ENCODE measurements around the gene U2SURP.
"Not testable (repeated sequence)": the region's sequence is repeated elsewhere in the genome, so short reads cannot be mapped to it uniquely, and the experiment has no call there.

Gene U2SURP

GRCh38 chr3:142976621-142977398 lies 24.6 kb upstream of the U2SURP start:
- DNase-seq (ENCODE audit: low read depth in 2 of 2) = no peak

DNA sequence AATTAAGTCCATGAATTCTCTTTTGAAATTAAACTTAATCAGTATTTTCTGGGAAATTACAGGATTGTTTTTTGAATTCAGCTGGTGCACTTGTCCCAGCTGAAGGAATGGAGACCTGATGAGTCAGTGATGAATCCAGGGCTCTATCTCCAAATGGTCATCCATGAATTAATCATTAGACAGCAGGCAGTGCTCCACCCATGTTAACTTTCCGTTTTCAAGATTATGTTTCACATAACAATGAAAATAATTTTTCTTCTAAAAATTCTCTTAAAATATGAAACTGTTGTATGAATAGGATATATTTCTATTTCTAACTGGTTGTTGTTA lies 24.0 kb upstream of the U2SURP start:
- no peak for DNase-seq (ENCODE audit: low read depth in 2 of 2)

- no peak for DNase-seq (ENCODE audit: low read depth in 2 of 2)
These were observed 20.3 kb upstream of the U2SURP start for GRCh38 chr3:142981108-142981507.

- no peak for DNase-seq (ENCODE audit: low read depth in 2 of 2)
These were observed 19.2 kb upstream of the U2SURP start for GRCh38 chr3:142982038-142982773.

GRCh38 chr3:142983318-142983717 lies 18.1 kb upstream of the U2SURP start:
- no peak for DNase-seq (ENCODE audit: low read depth in 2 of 2)

DNA sequence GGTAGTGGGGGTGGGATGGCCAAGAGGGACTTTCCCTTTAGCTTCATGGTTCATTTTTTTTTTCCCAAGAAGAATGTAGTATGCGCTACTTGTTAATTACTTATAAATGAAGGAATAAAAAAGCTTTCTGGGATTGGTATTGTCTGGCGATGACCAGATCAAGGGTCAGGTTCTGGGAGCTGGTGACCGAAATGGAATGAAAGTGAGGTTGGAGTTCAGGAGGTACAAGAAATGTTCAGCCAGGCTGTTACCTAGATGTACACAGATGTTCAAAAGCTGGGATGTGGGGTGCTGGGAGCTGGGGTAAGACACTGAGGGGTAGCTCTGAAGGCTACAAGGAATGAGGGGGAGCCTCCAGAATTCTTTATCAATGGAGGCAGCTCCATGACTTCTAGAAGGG lies 17.1 kb upstream of the U2SURP start:
- DNase-seq (ENCODE audit: low read depth in 2 of 2) = no peak

DNA sequence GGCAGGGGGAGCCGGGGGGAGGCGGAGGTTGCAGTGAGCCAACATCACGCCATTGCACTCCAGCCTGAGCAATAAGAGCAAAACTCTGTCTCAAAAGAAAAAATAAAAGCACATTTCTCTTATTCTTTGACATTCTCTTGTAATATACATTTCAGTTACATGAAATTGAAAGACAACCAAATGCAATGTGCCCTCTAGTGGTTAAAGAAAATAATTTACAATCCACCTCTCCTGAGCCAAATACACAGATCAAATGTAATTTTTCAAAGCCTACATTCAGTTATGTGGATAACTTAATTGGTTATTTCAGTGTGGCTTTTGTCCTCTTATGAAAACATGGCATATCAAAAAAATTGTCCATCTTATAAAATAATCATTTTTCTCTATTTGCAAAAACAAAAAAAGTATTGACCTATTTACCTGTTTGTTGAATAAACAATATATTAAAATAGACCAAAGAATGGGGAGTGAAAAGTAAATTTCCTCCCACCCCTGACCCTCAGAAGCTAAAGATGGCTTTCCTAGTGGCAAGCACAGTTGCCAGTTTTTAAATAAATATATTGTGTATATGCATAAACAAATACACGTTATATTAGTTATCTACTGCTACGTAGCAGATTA lies 14.2 kb upstream of the U2SURP start:
- no peak for DNase-seq (ENCODE audit: low read depth in 2 of 2)

DNA sequence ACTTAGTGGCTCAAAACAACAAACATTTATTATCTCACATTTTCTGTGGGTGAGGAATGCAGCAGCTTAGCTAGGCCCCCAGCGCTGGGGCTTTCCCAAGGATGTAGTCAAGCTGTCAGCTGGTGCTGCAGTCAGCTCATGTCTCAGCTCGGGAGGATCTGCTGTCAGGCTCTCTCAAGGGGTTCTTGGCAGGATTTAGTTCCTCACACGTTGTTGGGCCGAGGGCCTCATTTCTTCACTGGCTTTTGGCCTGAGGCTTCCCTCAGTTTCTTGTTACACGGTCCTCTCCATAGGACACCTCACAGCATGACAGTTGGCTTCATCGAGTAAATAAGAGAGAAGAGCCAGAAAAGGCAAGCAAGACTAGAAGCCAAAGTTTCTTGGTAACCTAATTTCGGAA lies 13.7 kb upstream of the U2SURP start:
- no peak for DNase-seq (ENCODE audit: low read depth in 2 of 2)

- DNase-seq (ENCODE audit: low read depth in 2 of 2) = not testable (repeated sequence)
These were observed 13.1 kb upstream of the U2SURP start for GRCh38 chr3:142988221-142988620.

DNA sequence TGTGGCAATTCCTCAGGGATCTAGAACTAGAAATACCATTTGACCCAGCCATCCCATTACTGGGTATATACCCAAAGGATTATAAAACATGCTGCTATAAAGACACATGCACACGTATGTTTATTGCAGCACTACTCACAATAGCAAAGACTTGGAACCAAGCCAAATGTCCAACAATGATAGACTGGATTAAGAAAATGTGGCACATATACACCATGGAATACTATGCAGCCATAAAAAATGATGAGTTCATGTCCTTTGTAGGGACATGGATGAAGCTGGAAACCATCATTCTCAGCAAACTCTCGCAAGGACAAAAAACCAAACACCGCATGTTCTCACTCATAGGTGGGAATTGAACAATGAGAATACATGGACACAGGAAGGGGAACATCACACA lies 12.5 kb upstream of the U2SURP start:
- DNase-seq (ENCODE audit: low read depth in 2 of 2) = not testable (repeated sequence)

DNA sequence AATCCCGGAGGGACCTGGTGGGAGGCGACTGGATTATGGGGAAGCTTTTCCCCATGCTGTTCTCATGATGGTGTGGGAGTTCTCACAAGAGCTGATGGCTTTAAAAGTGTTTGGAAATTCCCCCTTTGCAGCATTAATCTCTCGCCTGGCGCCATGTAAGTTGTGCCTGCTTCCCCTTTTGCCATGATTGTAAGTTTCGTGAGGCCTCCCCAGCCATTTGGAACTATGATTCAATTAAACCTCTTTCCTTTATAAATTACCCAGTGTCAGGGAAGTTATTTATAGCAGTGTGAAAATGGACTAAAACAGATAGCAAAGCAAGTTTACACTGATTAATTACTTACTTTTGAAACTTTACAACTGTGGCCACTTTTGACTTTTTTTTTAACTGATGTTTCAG lies 10.6 kb upstream of the U2SURP start:
- no peak for DNase-seq (ENCODE audit: low read depth in 2 of 2)

GRCh38 chr3:142992323-142992722 lies 9.0 kb upstream of the U2SURP start:
- DNase-seq (ENCODE audit: low read depth in 2 of 2) = no peak

GRCh38 chr3:142993958-142994442 lies 7.4 kb upstream of the U2SURP start:
- DNase-seq (ENCODE audit: low read depth in 2 of 2) = peak in 1 of 2 donors; percentile 41

- no peak for DNase-seq (ENCODE audit: low read depth in 2 of 2)
These were observed 4.0 kb upstream of the U2SURP start for GRCh38 chr3:142997330-142997729.

GRCh38 chr3:142998439-142998838 lies 2.9 kb upstream of the U2SURP start:
- no peak for DNase-seq (ENCODE audit: low read depth in 2 of 2)

- no peak for DNase-seq (ENCODE audit: low read depth in 2 of 2)
These were observed 1.5 kb upstream of the U2SURP start for GRCh38 chr3:142999881-143000280.

DNA sequence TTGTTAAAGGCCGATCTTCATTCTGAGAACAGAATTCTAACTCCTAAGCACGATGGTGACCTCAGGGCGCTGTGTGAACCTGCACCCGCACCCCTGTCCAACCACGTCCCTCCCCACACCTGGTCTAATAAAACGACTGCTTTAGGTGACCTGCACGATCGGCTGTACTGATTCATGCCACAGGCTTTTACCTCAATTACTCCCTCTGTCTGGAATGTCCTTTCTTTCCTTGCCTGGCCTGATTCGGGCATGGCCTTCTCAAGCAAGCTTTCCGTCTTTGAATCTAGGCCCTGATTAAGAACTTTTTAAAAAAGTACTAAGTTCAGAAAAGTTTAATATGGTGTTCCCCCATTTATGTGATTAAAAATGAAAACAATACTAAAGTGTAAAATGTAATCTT lies 842 bp upstream of the U2SURP start:
- no peak for DNase-seq (ENCODE audit: low read depth in 2 of 2)

- peak in 1 of 2 donors; percentile 5 for DNase-seq (ENCODE audit: low read depth in 2 of 2)
These were observed 369 bp upstream of the U2SURP start for GRCh38 chr3:143001034-143001368.

GRCh38 chr3:143002083-143002712 lies 828 bp downstream of the U2SURP start:
- no peak for DNase-seq (ENCODE audit: low read depth in 2 of 2)

- no peak for DNase-seq (ENCODE audit: low read depth in 2 of 2)
These were observed 1.4 kb downstream of the U2SURP start for GRCh38 chr3:143002727-143003126.

- DNase-seq (ENCODE audit: low read depth in 2 of 2) = no peak
These were observed 3.5 kb downstream of the U2SURP start for GRCh38 chr3:143004823-143005222.

- no peak for DNase-seq (ENCODE audit: low read depth in 2 of 2)
These were observed 8.7 kb downstream of the U2SURP start for GRCh38 chr3:143010024-143010423.

Data from stimulated activated CD8-positive, alpha-beta memory T cell treated with anti-CD3 and anti-CD28 coated beads, Interleukin-2, amount 100 ng/mL, for 1 hour (primary cell).